Frontal cortex (tissue), 4 donors: ENCODE data around the gene KRT85. TPM values are rescaled to one million over a fixed set of nuclear protein-coding genes. Genes with fewer than 3 reads are reported as not detected.
"Not testable (repeated sequence)": the region's sequence is repeated elsewhere in the genome, so short reads cannot be mapped to it uniquely, and the experiment has no call there.

Experiments
- DNase-seq, 2 donors: peaks; one replicate each; pipeline ENCODE4 v3.0.0; 2012; ENCODE audit warnings: low spot score in 2 of 2
- FAIRE-seq: peaks from 2 replicates; lab custom pipeline; 2012; peaks lifted over from hg19 to GRCh38; lab: Jason Lieb, UNC
- total RNA-seq: library from RNA; depleted of rRNA; stranded (reverse); fragments of >200 nt; gene quantifications from one replicate; pipeline ENCODE4 v1.2.3, GENCODE V29; 2014
- donor health status: control.
- donor health status: control.
- donor health status: control.

Gene KRT85
- not detected for total RNA-seq

GRCh38 chr12:52366738-52367485 is at the start of gene KRT85:
Gene KRT85, minus strand, starts transcription at chr12:52367481. Its CDS starts 76 bp downstream, at chr12:52367405.
- DNase-seq (no peak), FAIRE-seq (no peak)

- FAIRE-seq (no peak), DNase-seq (no peak)
Measured at GRCh38 chr12:52416795-52417194, 49.5 kb upstream of the KRT85 start.

- no peak for FAIRE-seq
- peak in 1 of 2 donors; percentile 34 for DNase-seq
Measured at GRCh38 chr12:52415870-52416750, 48.8 kb upstream of the KRT85 start.

- DNase-seq (no peak), FAIRE-seq (no peak)
Measured at GRCh38 chr12:52414936-52415335, 47.7 kb upstream of the KRT85 start.

GRCh38 chr12:52413782-52414345 is 46.6 kb upstream of the KRT85 start:
- DNase-seq (no peak), FAIRE-seq (no peak)

GRCh38 chr12:52413202-52413601 is 45.9 kb upstream of the KRT85 start:
- FAIRE-seq (no peak), DNase-seq (no peak)

- no peak for DNase-seq
- FAIRE-seq, result no peak
Measured at GRCh38 chr12:52411815-52412214, 44.5 kb upstream of the KRT85 start.

GRCh38 chr12:52410589-52411248 is 43.4 kb upstream of the KRT85 start:
- not testable (repeated sequence) for FAIRE-seq, DNase-seq

GRCh38 chr12:52407918-52408317 is 40.6 kb upstream of the KRT85 start:
- no peak for FAIRE-seq
- no peak for DNase-seq

- FAIRE-seq (no peak), DNase-seq (no peak)
Measured at GRCh38 chr12:52405922-52406385, 38.7 kb upstream of the KRT85 start, which contains the start of gene KRT82. Gene KRT82, minus strand, starts transcription at chr12:52406335. Its CDS starts 58 bp downstream, at chr12:52406277.

- FAIRE-seq (no peak), DNase-seq (no peak)
Measured at GRCh38 chr12:52404951-52405350, 37.7 kb upstream of the KRT85 start.

GRCh38 chr12:52403561-52403960 is 36.3 kb upstream of the KRT85 start:
- no peak for FAIRE-seq

GRCh38 chr12:52402873-52403540 is 35.7 kb upstream of the KRT85 start:
- DNase-seq (no peak), FAIRE-seq (no peak)

More at GRCh38 chr12:52403561-52403960, 36.3 kb upstream of the KRT85 start:
- DNase-seq, result no peak

GRCh38 chr12:52402377-52402776 is 35.1 kb upstream of the KRT85 start:
- no peak for FAIRE-seq
- DNase-seq, result no peak

GRCh38 chr12:52401926-52402325 is 34.6 kb upstream of the KRT85 start:
- no peak for DNase-seq
- no peak for FAIRE-seq

- DNase-seq, result no peak
- FAIRE-seq, result no peak
Measured at GRCh38 chr12:52401526-52401925, 34.2 kb upstream of the KRT85 start.

- DNase-seq, result no peak
- FAIRE-seq, result no peak
Measured at GRCh38 chr12:52400906-52401305, 33.6 kb upstream of the KRT85 start.

- FAIRE-seq, result no peak
- DNase-seq, result no peak
Measured at GRCh38 chr12:52399756-52400155, 32.5 kb upstream of the KRT85 start.

- DNase-seq, result no peak
- no peak for FAIRE-seq
Measured at GRCh38 chr12:52398176-52398575, 30.9 kb upstream of the KRT85 start.
